Esophagus squamous epithelium (tissue), 5 donors: Measurements from ENCODE around the gene CASTOR1. TPM values are rescaled to one million over a fixed set of nuclear protein-coding genes. Genes with fewer than 3 reads are reported as not detected.
A peak's percentile ranks its signal among the peaks of the same experiment; 100 is the strongest.

Source experiments
- DNase-seq: peaks from one replicate; lab custom pipeline; 2025; lab: John Stamatoyannopoulos, UW
- H3K27ac ChIP-seq, 4 donors: fragments of 200-600 bp; sonication (generic); one replicate each; pipeline ENCODE4 v1.5.1; 2016 to 2019; ENCODE audit warnings: mild to moderate bottlenecking in 1 of 4
- H3K27me3 ChIP-seq, 4 donors: fragments of 200-600 bp; sonication (generic); 1 replicate in 3 of 4; 2 replicates in 1 of 4; pipeline versions ENCODE4 v1.5.1 to v1.6.0; 2017 to 2021; ENCODE audit warnings: antibody characterized with exemption in 1 of 4
- H3K36me3 ChIP-seq, 3 donors: fragments of 200-600 bp; sonication (generic); one replicate each; pipeline ENCODE4 v1.5.1; 2016 to 2019
- H3K4me1 ChIP-seq, 3 donors: fragments of 200-600 bp; sonication (generic); one replicate each; pipeline ENCODE4 v1.5.1; 2017 to 2019
- H3K4me3 ChIP-seq, 4 donors: fragments of 200-600 bp; sonication (generic); 1 replicate in 3 of 4; 2 replicates in 1 of 4; pipeline ENCODE4 v1.5.1; 2016 to 2019; ENCODE audit warnings: mild to moderate bottlenecking in 2 of 4, moderate library complexity in 1 of 4
- H3K9me3 ChIP-seq, 3 donors: fragments of 200-600 bp; sonication (generic); one replicate each; pipeline ENCODE4 v1.5.1; 2016 to 2019
- CTCF ChIP-seq, 6 experiments: fragments of 450-650 bp in 4 of 6; fragments of 200-600 bp in 2 of 6; sonication (generic) in 2 of 6; IDR thresholded peaks; one replicate each; pipeline ENCODE4 v1.5.1; 2016 to 2019; ENCODE audit warnings: antibody characterized with exemption in 6 of 6, mild to moderate bottlenecking in 4 of 6, moderate library complexity in 4 of 6
- POLR2A ChIP-seq, 4 donors: fragments of 450-650 bp; IDR thresholded peaks; one replicate each; pipeline ENCODE4 v1.6.1; 2017; ENCODE audit warnings: antibody characterized with exemption in 4 of 4, mild to moderate bottlenecking in 4 of 4, moderate library complexity in 3 of 4
- WGBS, 2 donors: methylation state at CpG; one replicate each; pipeline ENCODE4 v1.1.5; 2018; 5-methylcytosine and 5-hydroxymethylcytosine counted together
- intact Hi-C: fragments of 100-400 bp; cut with DNase I; formaldehyde crosslinking; loops from one replicate; pipeline ENCODE4 v1.15.0; 2022
- total RNA-seq, 4 donors: library from RNA; depleted of rRNA; stranded (reverse); fragments of >200 nt; gene quantifications; one replicate each; pipeline ENCODE4 v1.1.0, GENCODE V29; 2016
- donor health status: DM: yes; HTN: yes; CAD: no.

CASTOR1 gene
- total RNA-seq, 4 donors from 2014 or later = 18.9 to 76.4 (median 40.7) TPM

GRCh38 chr22:30293026-30293425 is 3.7 kb upstream of the CASTOR1 start:
- peak overlapping the region; percentile 96 to 99 (median 97) for H3K27ac ChIP-seq
- WGBS, 2 donors = 59 to 88% methylated on average over 1 to 6 of the region's 7 CpGs
- no peak for DNase-seq
- no peaks in the 10 kb centered on the region for H3K27me3 ChIP-seq
- H3K36me3 ChIP-seq = peaks cover 34 to 66% (median 38%) of the 10 kb centered on the region in 3 donors
- peaks cover 66 to 93% (median 71%) of the 10 kb centered on the region in 3 donors for H3K4me1 ChIP-seq
- intact Hi-C loops = no loop called here
- no peaks in the 10 kb centered on the region for H3K9me3 ChIP-seq
- TF ChIP-seq POLR2A (IDR thresholded peaks at IDR 0.05) (no peak), CTCF (IDR thresholded peaks at IDR 0.05) (no peak)
- no peak overlapping the region for H3K4me3 ChIP-seq

GRCh38 chr22:30292069-30292970 is 3.0 kb upstream of the CASTOR1 start:
- H3K4me1 ChIP-seq = peaks cover 65 to 93% (median 66%) of the 10 kb centered on the region in 3 donors
- H3K36me3 ChIP-seq = peaks cover 34 to 59% (median 35%) of the 10 kb centered on the region in 3 donors
- no peak for TF ChIP-seq POLR2A (IDR thresholded peaks at IDR 0.05)
- no peak for TF ChIP-seq CTCF (IDR thresholded peaks at IDR 0.05)
- H3K27me3 ChIP-seq = no peaks in the 10 kb centered on the region
- intact Hi-C loops = no loop called here
- peak overlapping the region; percentile 96 to 99 (median 97) for H3K27ac ChIP-seq
- H3K4me3 ChIP-seq = no peak overlapping the region
- WGBS, 2 donors = 20 to 83% methylated on average over 2 to 8 of the region's 18 CpGs
- H3K9me3 ChIP-seq = no peaks in the 10 kb centered on the region
- DNase-seq = no peak

- Histone ChIP-seq H3K36me3 (peaks cover 28 to 59% (median 32%) of the 10 kb centered on the region in 3 donors), H3K9me3 (no peaks in the 10 kb centered on the region), H3K27me3 (no peaks in the 10 kb centered on the region), H3K27ac (peak overlapping the region; percentile 96 to 99 (median 97)), H3K4me1 (peaks cover 56 to 93% (median 60%) of the 10 kb centered on the region in 3 donors), H3K4me3 (no peak overlapping the region)
- WGBS, 2 donors = 31 to 62% methylated on average over 3 to 5 of the region's 13 CpGs
- intact Hi-C loops = no loop called here
- no peak for DNase-seq
- TF ChIP-seq CTCF (IDR thresholded peaks at IDR 0.05) = peak in 3 of 6 experiments; percentile 1 to 14 (median 11)
- TF ChIP-seq POLR2A (IDR thresholded peaks at IDR 0.05) = no peak
These were observed 2.0 kb upstream of the CASTOR1 start for GRCh38 chr22:30291058-30291892.

GRCh38 chr22:30290342-30291057 is 1.2 kb upstream of the CASTOR1 start:
- no peaks in the 10 kb centered on the region for H3K27me3 ChIP-seq
- H3K9me3 ChIP-seq = no peaks in the 10 kb centered on the region
- DNase-seq = no peak
- peak overlapping the region; percentile 96 to 99 (median 97) for H3K27ac ChIP-seq
- TF ChIP-seq CTCF (IDR thresholded peaks at IDR 0.05) (no peak), POLR2A (IDR thresholded peaks at IDR 0.05) (no peak)
- intact Hi-C loops = no loop called here
- H3K4me3 ChIP-seq = peak overlapping the region in 3 of 4 donors; percentile 78 to 99 (median 87)
- peaks cover 26 to 59% (median 30%) of the 10 kb centered on the region in 3 donors for H3K36me3 ChIP-seq
- peaks cover 54 to 89% (median 56%) of the 10 kb centered on the region in 3 donors for H3K4me1 ChIP-seq
- WGBS, 2 donors = 0% methylated on average over 2 of the region's 3 CpGs; no CpG with 5 or more reads in 1 of the 2 donors
